Activated CD4-positive, alpha-beta T cell treated with anti-CD3 and anti-CD28 coated beads, Interleukin-2, Interleukin-6, amounts not matched to agents 100 ng/mL and 50 ng/mL, durations not matched to agents 16 hours and 8 hours (primary cell): ENCODE results near the gene CD81.

ENCODE experiments used
- DNase-seq: peaks from one replicate; pipeline ENCODE4 v3.0.0-alpha.2; 2020

The CD81 gene

GRCh38 chr11:2391181-2391975 lies 14.3 kb downstream of the CD81 start:
- DNase-seq, result no peak

GRCh38 chr11:2392241-2392959 lies 15.3 kb downstream of the CD81 start:
- DNase-seq, result no peak

- DNase-seq, result no peak
These were observed 16.2 kb downstream of the CD81 start for GRCh38 chr11:2393111-2393868.

- DNase-seq, result no peak
These were observed 17.1 kb downstream of the CD81 start for GRCh38 chr11:2393941-2394817.

GRCh38 chr11:2394818-2395105 lies 17.7 kb downstream of the CD81 start:
- DNase-seq, result no peak

GRCh38 chr11:2395211-2395730 lies 18.2 kb downstream of the CD81 start:
- DNase-seq, result no peak

GRCh38 chr11:2395856-2396255 lies 18.7 kb downstream of the CD81 start:
- no peak for DNase-seq

GRCh38 chr11:2396471-2396870 lies 19.4 kb downstream of the CD81 start:
- DNase-seq, result no peak

GRCh38 chr11:2397005-2397404 lies 19.9 kb downstream of the CD81 start:
- DNase-seq, result no peak

GRCh38 chr11:2398664-2399355 lies 21.7 kb downstream of the CD81 start:
- DNase-seq, result no peak

- DNase-seq, result no peak
These were observed 22.5 kb downstream of the CD81 start for GRCh38 chr11:2399488-2400068.

- DNase-seq, result peak; percentile 100
These were observed 23.1 kb downstream of the CD81 start, which contains the start of gene TSSC4 for GRCh38 chr11:2400069-2400761. TSS of gene TSSC4 (plus strand) at chr11:2400750. CDS start at chr11:2402634, 1,884 bp downstream.

GRCh38 chr11:2400762-2401435 lies 23.8 kb downstream of the CD81 start:
- DNase-seq, result no peak

GRCh38 chr11:2401436-2401984 lies 24.4 kb downstream of the CD81 start:
- DNase-seq, result no peak

- DNase-seq, result no peak
These were observed 25.0 kb downstream of the CD81 start for GRCh38 chr11:2402106-2402505.

- DNase-seq, result no peak
These were observed 26.0 kb downstream of the CD81 start for GRCh38 chr11:2402890-2403645.

GRCh38 chr11:2404735-2405196 lies 27.7 kb downstream of the CD81 start:
- DNase-seq, result no peak

- DNase-seq, result no peak
These were observed 29.3 kb downstream of the CD81 start for GRCh38 chr11:2406451-2406850.

GRCh38 chr11:2406878-2407410 lies 29.8 kb downstream of the CD81 start:
- DNase-seq, result no peak
